Fibroblast of lung (primary cell): ENCODE measurements around the gene NOTCH2. TPM values are rescaled to one million over a fixed set of nuclear protein-coding genes. Genes with fewer than 3 reads are reported as not detected.

Experiments
- DNase-seq, 2 donors: peaks; one replicate each; pipeline versions ENCODE4 v3.0.0 to v3.0.0-alpha.2; 2010; ENCODE audit warnings: low read depth in 2 of 2
- H2AFZ ChIP-seq: 2 replicates; pipeline ENCODE4 v1.5.1; 2012; ENCODE audit warnings: low read length, control low read depth, inconsistent platforms
- H3K27ac ChIP-seq: 2 replicates; pipeline ENCODE4 v1.5.1; 2011; ENCODE audit warnings: low read length, control low read depth; ENCODE audit not compliant: insufficient read depth
- H3K27me3 ChIP-seq: 2 replicates; pipeline ENCODE4 v1.5.1; 2011; ENCODE audit warnings: mild to moderate bottlenecking, low read length; ENCODE audit not compliant: control insufficient read depth, insufficient read depth
- H3K36me3 ChIP-seq: 2 replicates; pipeline ENCODE4 v1.5.1; 2011; ENCODE audit warnings: low read length; ENCODE audit not compliant: control insufficient read depth, insufficient read depth
- H3K4me1 ChIP-seq: 2 replicates; pipeline ENCODE4 v1.5.1; 2011; ENCODE audit warnings: low read length; ENCODE audit not compliant: control insufficient read depth, insufficient read depth; ENCODE audit errors: extremely low read depth
- H3K4me2 ChIP-seq: 2 replicates; pipeline ENCODE4 v1.5.1; 2011; ENCODE audit warnings: low read length, control low read depth; ENCODE audit not compliant: insufficient read depth; ENCODE audit errors: extremely low read depth
- H3K4me3 ChIP-seq, 4 experiments: fragments of 200-600 bp in 1 of 4; sonication (generic) in 1 of 4; replicated peaks in 1 of 4; 2 replicates each; pipeline ENCODE4 v1.5.1; 2011 to 2016; ENCODE audit warnings: low read length in 4 of 4, low read depth in 3 of 4, mild to moderate bottlenecking in 3 of 4, control low read depth in 2 of 4, inconsistent platforms in 1 of 4, mixed read lengths in 1 of 4; ENCODE audit not compliant: insufficient read depth in 1 of 4; ENCODE audit errors: control extremely low read depth in 1 of 4
- H3K79me2 ChIP-seq: 2 replicates; pipeline ENCODE4 v1.5.1; 2012; ENCODE audit warnings: mild to moderate bottlenecking, low read length, inconsistent platforms; ENCODE audit not compliant: control insufficient read depth, insufficient read depth
- H3K9ac ChIP-seq: 2 replicates; pipeline ENCODE4 v1.5.1; 2011; ENCODE audit warnings: mild to moderate bottlenecking, low read length, control low read depth; ENCODE audit not compliant: insufficient read depth
- H3K9me3 ChIP-seq: 2 replicates; pipeline ENCODE4 v1.5.1; 2012; ENCODE audit warnings: low read depth, low read length; ENCODE audit not compliant: control insufficient read depth, insufficient read depth
- H4K20me1 ChIP-seq: 2 replicates; pipeline ENCODE4 v1.5.1; 2011; ENCODE audit warnings: low read length; ENCODE audit not compliant: control insufficient read depth, insufficient read depth; ENCODE audit errors: extremely low read depth
- EZH2 ChIP-seq: IDR thresholded peaks from 2 replicates; pipeline ENCODE4 v1.5.1; 2012; ENCODE audit warnings: low read length, control low read depth, mild to moderate bottlenecking; ENCODE audit errors: missing control alignments
- polyA plus RNA-seq, 2 donors: library from polyadenylated mRNA; depleted of rRNA in 1 of 2; stranded (reverse) in 1 of 2; unstranded in 1 of 2; fragments of >200 nt; gene quantifications; 2 replicates each; pipeline ENCODE4 v1.2.1, GENCODE V29; 2011 to 2012; ENCODE audit warnings: missing spikeins in 1 of 2
- total RNA-seq: library from RNA; depleted of rRNA; stranded (reverse); fragments of >200 nt; gene quantifications from 2 replicates; pipeline ENCODE4 v1.2.1, GENCODE V29; 2014
- TF ChIP-seq, protein P1 (sequence below), 2 donors: IDR thresholded peaks in 1 of 2; conservative IDR thresholded peaks in 1 of 2; 1 replicate in 1 of 2; 2 replicates in 1 of 2; pipeline ENCODE4 v1.5.1; 2011 to 2012; ENCODE audit warnings: low read length in 2 of 2, control low read depth in 1 of 2, inconsistent platforms in 1 of 2, low read depth in 1 of 2, mild to moderate bottlenecking in 1 of 2

NOTCH2 gene
- total and polyA plus RNA-seq, 2 donors (not counting 1 experiment from before 2014, with no cell fraction given), result 86.3 to 204 TPM

DNA sequence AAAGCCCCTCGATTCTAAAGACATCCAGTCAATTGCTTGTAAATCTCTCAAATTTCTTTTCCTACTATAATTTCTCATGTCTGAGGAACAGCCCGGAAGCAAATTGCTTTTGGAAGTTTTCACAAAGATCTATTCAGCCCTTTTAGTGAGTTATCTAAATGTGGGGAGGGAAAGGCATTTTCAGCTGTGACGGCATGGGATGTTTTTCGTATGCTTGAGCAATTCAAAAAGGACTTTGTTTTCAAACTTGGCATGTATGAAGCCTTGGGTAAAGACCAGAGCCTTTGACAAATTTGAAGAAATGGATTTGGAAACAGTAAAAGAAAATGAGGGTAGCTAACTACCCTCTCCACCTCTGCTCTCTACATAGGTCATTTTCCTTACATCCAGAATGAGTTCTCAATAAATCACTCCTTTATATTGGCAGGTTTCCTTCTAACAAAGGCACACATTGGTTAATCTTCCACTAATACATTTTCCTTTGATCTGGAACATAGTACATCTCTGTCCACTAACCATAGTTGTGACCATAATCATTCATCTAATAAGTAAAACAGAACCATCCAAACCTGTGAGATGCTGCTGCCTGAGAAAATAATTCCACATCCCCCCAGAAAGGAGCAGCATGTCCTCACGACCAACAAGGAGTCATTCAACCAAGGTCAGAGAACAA is 107.0 kb downstream of the NOTCH2 start:
- no peak overlapping the region for H3K27ac ChIP-seq
- TF ChIP-seq, protein P1, sequence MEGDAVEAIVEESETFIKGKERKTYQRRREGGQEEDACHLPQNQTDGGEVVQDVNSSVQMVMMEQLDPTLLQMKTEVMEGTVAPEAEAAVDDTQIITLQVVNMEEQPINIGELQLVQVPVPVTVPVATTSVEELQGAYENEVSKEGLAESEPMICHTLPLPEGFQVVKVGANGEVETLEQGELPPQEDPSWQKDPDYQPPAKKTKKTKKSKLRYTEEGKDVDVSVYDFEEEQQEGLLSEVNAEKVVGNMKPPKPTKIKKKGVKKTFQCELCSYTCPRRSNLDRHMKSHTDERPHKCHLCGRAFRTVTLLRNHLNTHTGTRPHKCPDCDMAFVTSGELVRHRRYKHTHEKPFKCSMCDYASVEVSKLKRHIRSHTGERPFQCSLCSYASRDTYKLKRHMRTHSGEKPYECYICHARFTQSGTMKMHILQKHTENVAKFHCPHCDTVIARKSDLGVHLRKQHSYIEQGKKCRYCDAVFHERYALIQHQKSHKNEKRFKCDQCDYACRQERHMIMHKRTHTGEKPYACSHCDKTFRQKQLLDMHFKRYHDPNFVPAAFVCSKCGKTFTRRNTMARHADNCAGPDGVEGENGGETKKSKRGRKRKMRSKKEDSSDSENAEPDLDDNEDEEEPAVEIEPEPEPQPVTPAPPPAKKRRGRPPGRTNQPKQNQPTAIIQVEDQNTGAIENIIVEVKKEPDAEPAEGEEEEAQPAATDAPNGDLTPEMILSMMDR (conservative IDR thresholded peaks at IDR 0.05 in 1 of 2, IDR thresholded peaks at IDR 0.05 in 1 of 2; ENCODE audit: low read depth in 1 of 2, low read length in 2 of 2), result no peak
- no peak for TF ChIP-seq EZH2
- peak; percentile 34 to 56 for DNase-seq
- H3K79me2 ChIP-seq, result no peaks in the 10 kb centered on the region
- H3K9me3 ChIP-seq, result no peaks in the 10 kb centered on the region
- H3K9ac ChIP-seq, result no peak overlapping the region
- H3K36me3 ChIP-seq, result peaks cover 10% of the 10 kb centered on the region
- no peak overlapping the region for H3K4me3 ChIP-seq
- no peak overlapping the region for H2AFZ ChIP-seq
- no peak overlapping the region for H3K4me2 ChIP-seq
- H4K20me1 ChIP-seq, result no peaks in the 10 kb centered on the region
- no peaks in the 10 kb centered on the region for H3K27me3 ChIP-seq
- H3K4me1 ChIP-seq, result peaks cover 9% of the 10 kb centered on the region

DNA sequence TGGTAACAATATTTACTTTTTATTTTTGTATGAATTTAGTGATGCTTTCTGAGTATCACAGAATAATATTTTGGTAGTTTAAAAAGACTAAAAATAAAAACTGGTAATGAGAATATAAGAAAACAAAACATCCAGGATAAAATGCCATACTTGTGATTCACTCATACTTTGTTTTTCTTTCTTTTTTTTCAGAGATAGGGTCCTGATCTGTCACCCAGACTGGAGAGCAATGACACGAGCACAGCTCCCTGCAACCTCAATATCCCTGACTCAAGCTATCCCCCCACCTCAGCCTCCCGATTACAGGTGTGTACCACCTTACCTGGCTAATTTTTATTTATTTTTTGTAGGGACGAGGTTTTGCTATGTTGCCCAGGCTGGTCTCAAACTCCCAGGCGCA is 109.0 kb downstream of the NOTCH2 start:
- H3K4me3 ChIP-seq, result no peak overlapping the region
- peak in 1 of 2 donors; percentile 30 for DNase-seq
- TF ChIP-seq, protein P1 (conservative IDR thresholded peaks at IDR 0.05 in 1 of 2, IDR thresholded peaks at IDR 0.05 in 1 of 2; ENCODE audit: low read depth in 1 of 2, low read length in 2 of 2), result no peak
- TF ChIP-seq EZH2, result no peak
- H2AFZ ChIP-seq, result no peak overlapping the region
- H3K27me3 ChIP-seq, result no peaks in the 10 kb centered on the region
- H3K27ac ChIP-seq, result no peak overlapping the region
- peaks cover 7% of the 10 kb centered on the region for H3K36me3 ChIP-seq
- H3K9ac ChIP-seq, result no peak overlapping the region
- peaks cover 8% of the 10 kb centered on the region for H3K4me1 ChIP-seq
- no peak overlapping the region for H3K4me2 ChIP-seq
- H4K20me1 ChIP-seq, result no peaks in the 10 kb centered on the region
- H3K9me3 ChIP-seq, result no peaks in the 10 kb centered on the region
- H3K79me2 ChIP-seq, result no peaks in the 10 kb centered on the region

DNA sequence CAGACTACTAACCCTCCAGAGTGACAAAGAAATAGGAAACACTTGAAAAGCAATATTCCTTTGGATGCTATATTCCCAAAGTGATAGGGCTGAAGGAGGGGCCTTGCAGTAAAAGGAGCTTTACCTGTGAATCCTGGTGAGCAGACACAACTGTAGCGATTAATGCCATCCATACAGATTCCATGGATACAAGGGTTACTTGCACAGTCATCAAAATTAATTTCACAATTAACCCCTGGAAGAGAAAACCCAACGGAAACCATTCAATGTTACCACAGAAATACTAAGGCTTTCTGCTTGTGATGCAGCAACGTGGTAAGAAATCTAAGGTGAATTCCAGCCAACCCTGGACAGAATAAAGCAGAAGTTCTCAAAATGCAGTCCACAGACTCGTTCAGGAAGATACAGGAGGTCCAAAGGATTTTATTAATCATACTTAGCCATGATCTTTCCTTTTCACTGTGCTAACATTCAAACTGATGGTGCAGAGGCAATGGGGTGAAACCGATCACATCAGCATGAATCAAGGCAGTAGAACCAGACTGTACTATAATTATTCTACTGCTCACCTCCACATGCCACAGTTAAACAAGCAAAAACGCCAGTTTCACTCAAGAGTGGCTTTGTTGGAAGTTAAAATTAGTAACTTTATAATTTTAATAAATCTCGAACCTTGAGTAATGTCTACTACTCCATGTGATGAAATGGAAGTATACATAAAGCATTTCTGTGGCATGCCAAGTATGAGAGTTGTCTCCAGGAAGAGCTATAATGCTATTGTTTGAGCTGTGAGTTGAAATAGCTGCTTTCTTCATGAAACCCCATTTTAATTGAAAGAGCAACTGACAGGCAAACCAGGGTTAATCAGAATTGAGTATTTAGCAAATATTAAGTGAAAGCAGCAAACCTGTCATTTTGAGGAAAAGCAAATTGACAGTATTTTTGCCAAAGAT is 109.9 kb downstream of the NOTCH2 start:
- Histone ChIP-seq H4K20me1 (no peaks in the 10 kb centered on the region), H3K4me3 (no peak overlapping the region), H3K79me2 (peaks cover 1% of the 10 kb centered on the region), H3K4me2 (no peak overlapping the region), H3K9me3 (no peaks in the 10 kb centered on the region), H3K36me3 (peaks cover 11% of the 10 kb centered on the region), H3K4me1 (peaks cover 2% of the 10 kb centered on the region), H3K27ac (no peak overlapping the region), H2AFZ (no peak overlapping the region), H3K9ac (no peak overlapping the region), H3K27me3 (no peaks in the 10 kb centered on the region)
- TF ChIP-seq, protein P1 (conservative IDR thresholded peaks at IDR 0.05 in 1 of 2, IDR thresholded peaks at IDR 0.05 in 1 of 2; ENCODE audit: low read depth in 1 of 2, low read length in 2 of 2), result no peak
- no peak for TF ChIP-seq EZH2
- DNase-seq, result no peak
